Stimulated activated CD4-positive, alpha-beta T cell treated with anti-CD3 and anti-CD28 coated beads, Interleukin-4, amount 100 ng/mL, for 4 hours (primary cell): ENCODE measurements around the gene CTU1.
A peak's percentile ranks its signal among the peaks of the same experiment; 100 is the strongest.
"Not testable (repeated sequence)": the region's sequence is repeated elsewhere in the genome, so short reads cannot be mapped to it uniquely, and the experiment has no call there.

Experiments used
- DNase-seq, 2 experiments: peaks; one replicate each; pipeline ENCODE4 v3.0.0-alpha.2; 2020

The CTU1 gene

DNA sequence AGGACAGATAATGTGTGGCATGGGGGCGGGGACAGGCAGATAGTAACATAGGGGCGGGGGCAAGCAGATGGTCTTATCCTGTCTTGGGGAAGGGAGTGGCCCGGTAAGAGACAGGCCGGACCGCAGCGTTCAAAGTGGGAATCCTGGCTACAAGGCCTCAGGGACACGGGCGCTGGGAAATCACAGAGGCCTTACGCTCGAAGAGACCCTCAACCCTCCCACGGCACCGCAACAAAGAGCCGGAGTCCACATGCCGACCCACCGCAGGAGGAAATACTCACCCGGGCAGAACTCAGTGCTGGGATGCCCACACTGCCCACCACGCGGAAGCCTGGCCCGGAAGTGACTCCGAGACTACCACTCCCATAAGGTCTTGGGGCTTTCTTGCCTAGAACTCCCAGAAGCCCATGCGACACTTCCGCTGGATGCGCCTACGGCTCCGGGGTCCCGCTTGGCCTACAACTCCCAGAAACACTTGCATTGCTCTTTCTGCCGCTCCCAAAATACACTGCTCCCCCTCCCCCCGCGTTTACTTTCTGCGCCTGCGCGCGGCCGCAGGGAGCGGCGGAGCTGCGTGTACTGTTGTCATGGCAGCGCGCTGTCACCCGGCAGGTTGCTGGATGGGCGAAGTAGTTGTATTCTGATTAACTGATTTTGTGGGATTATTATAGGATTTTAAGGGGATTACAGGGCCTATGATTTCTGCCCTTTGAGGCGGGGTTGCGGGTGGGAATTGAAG, at the start of gene CTU1:
Gene CTU1, minus strand, starts transcription at position 344 of the 739 bp plus-strand sequence. CDS start 3,840 bp downstream, outside the sequence.
- DNase-seq, result peak; percentile 95 to 99

DNA sequence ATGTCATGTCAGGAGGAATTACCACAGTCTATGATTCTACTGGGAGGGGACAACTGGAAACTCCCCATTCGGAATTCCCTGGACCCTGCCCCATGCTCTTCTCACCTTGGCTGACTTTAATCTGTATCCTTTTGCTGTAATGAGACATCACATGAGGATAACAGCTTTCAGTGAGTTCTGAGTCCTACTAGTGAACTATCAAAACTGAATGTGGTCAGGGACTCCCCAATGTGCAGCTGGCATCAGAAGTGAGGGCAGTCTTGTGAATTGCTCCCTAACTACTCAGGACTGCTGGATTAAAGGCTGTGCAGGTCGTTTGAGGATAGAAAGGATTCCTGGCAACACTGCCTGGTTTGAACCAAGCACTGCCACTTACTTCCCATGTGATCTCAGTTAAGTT, 49.1 kb upstream of the CTU1 start:
- no peak for DNase-seq

DNA sequence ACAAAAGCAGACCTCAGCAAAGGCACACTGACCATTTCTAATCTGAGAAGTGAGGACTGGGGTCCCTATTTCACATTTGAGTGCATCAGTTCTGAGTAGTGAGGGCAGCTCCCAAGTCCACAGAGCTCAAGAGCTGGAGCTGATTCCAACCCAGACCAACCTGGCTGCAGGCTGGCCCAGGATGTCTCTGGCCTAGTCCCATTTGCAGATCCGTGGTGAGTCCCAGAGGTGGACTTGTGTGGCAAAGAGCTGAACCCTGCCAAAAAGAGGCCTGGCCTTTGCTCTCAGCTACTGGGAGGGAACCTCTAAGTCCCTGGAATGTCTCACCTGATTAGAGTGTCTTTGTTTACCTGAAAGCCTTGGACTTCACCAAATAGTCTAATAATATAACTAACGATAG, 48.5 kb upstream of the CTU1 start:
- DNase-seq, result no peak

- no peak for DNase-seq
These were observed 42.4 kb upstream of the CTU1 start for GRCh38 chr19:51150627-51151026.

DNA sequence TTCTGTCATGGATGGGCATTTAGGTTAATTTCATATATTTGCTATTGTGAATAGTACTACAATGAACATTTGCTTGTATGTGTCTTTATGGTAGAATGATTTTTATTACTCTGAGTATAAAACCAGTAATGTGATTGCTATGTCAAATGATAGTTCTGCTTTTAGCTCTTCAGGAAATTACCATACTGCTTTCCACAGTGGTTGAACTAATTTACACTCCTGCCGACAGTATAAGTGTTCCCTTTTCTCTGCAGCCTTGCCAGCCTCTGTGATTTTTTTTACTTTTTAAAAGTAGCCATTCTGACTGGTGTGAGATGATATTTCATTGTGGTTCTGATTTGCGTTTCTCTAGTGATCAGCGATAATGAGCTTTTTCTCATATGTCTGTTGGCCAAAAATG, 40.4 kb upstream of the CTU1 start:
- no peak for DNase-seq

DNA sequence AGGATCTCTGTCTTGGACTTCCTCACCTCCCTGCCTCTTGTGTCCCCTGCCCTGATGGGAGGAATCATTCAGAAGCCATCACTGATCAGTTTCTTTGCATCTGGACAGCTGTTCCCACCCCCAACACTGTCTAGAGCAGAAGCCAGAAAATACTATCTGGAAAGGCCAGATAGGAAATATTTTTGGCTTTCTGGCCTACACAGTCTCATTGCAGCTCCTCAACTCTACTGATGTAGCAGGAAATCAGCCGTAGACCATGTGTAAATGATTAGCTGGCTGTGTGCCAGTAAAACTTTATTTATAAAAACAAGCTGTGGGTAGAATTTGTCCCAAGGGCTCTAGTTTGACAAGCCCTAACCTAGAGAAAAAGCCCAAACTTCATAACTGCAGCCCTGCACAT, 39.5 kb upstream of the CTU1 start:
- no peak for DNase-seq

- no peak for DNase-seq
These were observed 38.5 kb upstream of the CTU1 start for GRCh38 chr19:51146751-51147150.

DNA sequence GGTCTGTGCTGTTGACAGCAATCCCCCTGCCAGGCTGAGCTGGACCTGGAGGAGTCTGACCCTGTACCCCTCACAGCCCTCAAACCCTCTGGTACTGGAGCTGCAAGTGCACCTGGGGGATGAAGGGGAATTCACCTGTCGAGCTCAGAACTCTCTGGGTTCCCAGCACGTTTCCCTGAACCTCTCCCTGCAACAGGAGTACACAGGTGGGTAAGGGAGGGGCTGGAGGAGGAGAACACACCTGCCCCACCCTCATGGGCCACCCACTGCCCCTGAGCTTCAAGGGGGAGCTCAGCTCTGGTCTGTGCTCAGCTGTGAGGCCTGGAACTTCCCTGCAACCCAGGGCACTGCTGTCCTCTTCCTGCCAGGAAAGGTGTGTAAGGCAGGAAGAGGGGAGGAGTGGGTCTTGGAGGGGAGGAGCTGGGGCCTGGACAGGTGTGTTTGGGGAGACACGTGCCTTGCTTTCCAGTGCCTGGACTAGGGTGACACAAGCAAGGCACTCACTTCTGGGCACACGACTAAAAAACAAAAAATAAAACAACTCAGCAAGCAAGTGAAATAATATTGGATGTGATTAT, 37.8 kb upstream of the CTU1 start:
- DNase-seq, result no peak

GRCh38 chr19:51144482-51145045, 36.4 kb upstream of the CTU1 start:
- no peak for DNase-seq

DNA sequence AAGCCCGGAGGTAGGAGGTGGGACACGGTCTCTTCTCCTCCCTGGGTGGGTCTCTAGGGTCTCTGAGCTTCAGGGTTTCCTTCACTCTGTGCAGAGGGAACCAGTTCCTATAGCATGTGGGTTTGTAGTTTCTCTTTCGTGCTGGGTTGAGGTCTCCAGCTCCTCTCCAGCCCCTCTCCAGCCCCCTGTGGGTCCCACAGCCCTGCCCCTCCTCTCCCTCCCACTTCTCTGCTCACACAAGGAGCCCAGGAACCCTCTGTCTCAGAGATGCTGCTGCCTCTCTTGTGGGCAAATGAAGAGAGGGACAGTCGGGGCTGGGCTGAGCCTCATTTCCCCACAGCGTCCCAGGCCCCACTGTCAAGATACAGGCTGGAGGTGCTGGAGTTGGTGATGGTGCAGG, 35.3 kb upstream of the CTU1 start:
- no peak for DNase-seq

- not testable (repeated sequence) for DNase-seq
These were observed 34.7 kb upstream of the CTU1 start for GRCh38 chr19:51142809-51143475.

- no peak for DNase-seq
These were observed 33.9 kb upstream of the CTU1 start, which contains the start of gene SIGLEC7 for GRCh38 chr19:51142119-51142518. TSS of gene SIGLEC7 (plus strand) at chr19:51142301. CDS start at chr19:51142370, 69 bp downstream.

- no peak for DNase-seq
These were observed 33.0 kb upstream of the CTU1 start for GRCh38 chr19:51141181-51141580.

- DNase-seq, result no peak
These were observed 32.2 kb upstream of the CTU1 start for GRCh38 chr19:51140441-51140840.

DNA sequence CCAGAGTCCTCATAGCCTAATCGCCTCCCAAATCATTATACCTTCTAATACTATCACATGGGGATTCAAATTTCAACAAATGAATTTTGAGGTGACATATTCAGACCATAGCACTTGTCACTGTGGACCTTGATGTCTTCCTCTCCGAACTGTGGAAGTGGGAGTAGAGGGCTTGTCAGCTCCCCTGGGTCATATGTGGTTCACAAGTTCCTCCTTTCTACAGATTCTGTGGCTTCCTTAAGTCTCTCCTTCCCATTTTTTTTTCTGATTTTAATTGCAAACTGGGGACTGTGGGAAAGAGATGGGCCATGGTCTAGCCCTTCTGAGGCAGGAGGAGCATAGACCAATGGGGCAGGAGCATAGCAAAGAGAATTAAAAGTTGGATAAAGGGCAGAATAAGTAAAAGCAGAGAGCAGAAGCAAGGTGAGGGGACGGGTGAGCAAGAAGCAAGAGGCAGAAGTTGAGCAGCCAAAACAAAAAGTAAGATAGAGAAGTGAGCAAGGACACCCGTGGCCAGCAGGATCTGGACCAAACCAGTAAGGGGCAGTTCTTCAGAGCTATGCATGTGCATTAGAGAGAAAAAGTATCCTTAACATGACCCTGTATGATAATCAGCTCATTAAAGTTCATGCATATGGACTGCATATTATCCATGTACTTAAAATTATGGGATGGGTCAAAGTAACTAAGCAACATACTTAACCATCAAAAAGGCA, 31.2 kb upstream of the CTU1 start:
- no peak for DNase-seq

DNA sequence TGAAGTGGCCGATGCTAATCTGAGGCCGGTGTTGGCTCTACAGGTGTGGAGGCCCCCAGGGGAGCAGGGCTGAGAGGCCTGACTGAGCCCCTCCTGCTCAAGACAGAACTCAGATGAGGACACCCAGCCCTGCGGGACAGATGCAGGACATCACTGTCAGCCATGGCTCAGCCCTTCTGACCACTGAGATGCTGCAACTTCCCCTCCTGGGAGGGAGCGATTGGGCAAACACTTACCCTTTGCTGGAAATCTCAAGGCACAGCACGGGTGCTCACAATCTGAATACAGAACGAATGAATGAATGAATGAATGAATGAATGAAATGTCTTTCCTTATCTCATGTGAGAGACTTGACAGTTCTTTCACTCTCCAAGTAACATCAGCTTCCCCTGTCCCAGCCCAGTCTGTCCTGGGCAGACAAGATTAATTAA, 30.4 kb upstream of the CTU1 start:
- no peak for DNase-seq

DNA sequence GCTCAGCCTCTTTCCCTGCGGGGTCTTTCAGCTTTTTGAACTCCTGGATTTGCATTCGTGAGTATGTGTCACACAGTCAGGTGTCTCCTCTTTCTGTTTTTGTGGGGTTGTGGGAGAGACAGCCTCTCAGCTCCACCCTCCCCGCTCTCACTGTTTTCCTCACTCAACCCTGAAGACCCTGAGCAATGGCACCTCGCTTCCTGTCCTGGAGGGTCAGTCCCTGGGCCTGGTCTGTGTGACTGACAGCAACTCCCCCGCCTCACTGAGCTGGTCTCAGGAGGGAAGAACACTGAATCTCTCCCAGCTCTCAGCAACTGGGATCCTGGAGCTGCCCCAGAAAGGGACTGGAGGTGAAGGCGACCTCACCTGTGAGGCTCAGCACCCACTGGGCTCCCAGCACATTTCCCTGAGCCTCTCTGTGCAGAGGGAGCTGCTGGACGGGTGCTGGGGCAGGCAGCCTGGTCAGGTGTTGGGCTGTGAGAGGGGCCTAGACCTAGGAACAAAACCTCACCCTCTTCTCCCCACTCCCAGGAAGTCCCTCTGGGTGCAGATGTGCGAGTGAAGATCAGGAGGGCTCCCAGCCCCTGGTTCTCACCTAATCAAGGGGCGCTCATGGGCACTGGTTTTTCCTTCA, 29.7 kb upstream of the CTU1 start:
- no peak for DNase-seq

GRCh38 chr19:51136851-51137551, 28.8 kb upstream of the CTU1 start:
- DNase-seq, result no peak

DNA sequence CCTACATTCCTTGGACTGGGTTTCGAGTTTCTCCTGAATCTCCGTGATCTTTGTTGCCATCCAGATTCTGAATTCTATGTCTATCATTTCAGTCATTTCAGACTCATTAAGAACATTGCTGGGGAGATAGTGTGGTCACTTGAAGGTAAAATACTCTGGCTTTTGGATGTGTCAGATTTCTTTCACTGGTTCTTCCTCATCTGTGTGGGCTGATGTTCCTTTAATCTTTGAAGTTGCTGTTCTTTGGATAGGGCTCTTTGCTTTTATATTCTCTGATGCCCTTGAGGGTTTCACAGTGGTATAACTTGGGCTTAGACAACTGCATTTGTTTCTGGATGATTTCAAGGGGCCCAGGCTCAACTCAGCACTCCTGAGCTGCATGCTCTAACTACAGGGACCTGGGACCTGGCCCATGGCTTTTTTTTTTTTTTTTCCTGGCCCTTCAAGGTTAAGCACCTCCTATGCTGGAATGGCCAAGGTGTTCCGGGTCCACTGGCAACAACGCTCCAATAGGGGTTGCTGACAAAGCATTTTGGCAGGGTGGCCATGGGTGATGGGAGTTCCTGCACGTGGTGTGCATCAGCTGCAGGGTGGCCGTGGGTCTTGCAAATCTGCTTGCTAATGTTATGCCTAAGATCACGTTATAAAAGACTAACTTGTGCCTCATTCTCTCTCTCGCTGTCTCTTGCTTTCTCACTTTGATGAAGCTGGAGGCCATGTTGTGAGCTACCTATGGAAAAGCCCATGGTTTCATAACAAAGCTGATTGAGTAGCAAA, 28.0 kb upstream of the CTU1 start:
- DNase-seq, result no peak

- no peak for DNase-seq
These were observed 26.8 kb upstream of the CTU1 start for GRCh38 chr19:51135004-51135403.
